GM12878 (cell line): Measurements from ENCODE around the gene VEPH1. TPM values are rescaled to one million over a fixed set of nuclear protein-coding genes. Genes with fewer than 3 reads are reported as not detected.

Experiments
- ATAC-seq: fragments of 200-7000 bp; cut with Tn5 transposase; 3 replicates; pipeline ENCODE4 v1.9.1; 2020; ENCODE audit warnings: mild to moderate bottlenecking, moderate library complexity
- BruUV-seq: library from RNA; stranded (reverse); fragments of 400-500 nt; replicated peaks from 2 replicates; lab custom pipeline; 2021; lab: Mats Ljungman, UMichigan
- CTCF ChIA-PET: fragments of 300-600 bp; sonication (Branson Sonifier 250); formaldehyde crosslinking; extraction: SDS; loops from one replicate; lab custom pipeline; 2021; ENCODE audit warnings: inconsistent platforms; lab: Yijun Ruan, JAX
- POLR2A ChIA-PET: fragments of 350-600 bp; formaldehyde crosslinking; extraction: SDS; loops from one replicate; lab custom pipeline; 2021; ENCODE audit warnings: inconsistent platforms; lab: Charles Lee
- RAD21 ChIA-PET: fragments of 300-600 bp; sonication (Branson Sonifier 250); formaldehyde crosslinking; loops from one replicate; lab custom pipeline; 2023; ENCODE audit warnings: antibody characterized with exemption; ENCODE audit not compliant: unreplicated experiment; lab: Charles Lee
- SMC1A ChIA-PET: fragments of 300-600 bp; sonication (Branson Sonifier 250); formaldehyde crosslinking; loops from one replicate; lab custom pipeline; 2023; ENCODE audit not compliant: unreplicated experiment, uncharacterized antibody; lab: Charles Lee
- DNase-seq: peaks from one replicate; pipeline ENCODE4 v3.0.0-alpha.2; 2011; ENCODE audit warnings: low read depth, low spot score
- FAIRE-seq: peaks from 3 replicates; lab custom pipeline; 2011; peaks lifted over from hg19 to GRCh38; lab: Jason Lieb, UNC
- H2AFZ ChIP-seq: 2 replicates; pipeline ENCODE4 v1.6.0; 2011; ENCODE audit warnings: low read depth, low read length, control low read depth; ENCODE audit not compliant: control insufficient read depth
- H3K27ac ChIP-seq: 2 replicates; pipeline ENCODE4 v1.5.1; 2011; ENCODE audit warnings: control low read depth; ENCODE audit not compliant: control insufficient read depth, insufficient read depth
- H3K27me3 ChIP-seq, 2 experiments: replicated peaks in 1 of 2; 2 replicates each; pipeline versions ENCODE4 v1.6.0 to v1.6.1; 2011; ENCODE audit warnings: low read length in 1 of 2; ENCODE audit not compliant: control insufficient read depth in 2 of 2, insufficient read depth in 2 of 2
- H3K36me3 ChIP-seq, 2 experiments: 2 replicates each; pipeline ENCODE4 v1.5.1; 2011; ENCODE audit warnings: low read length in 1 of 2; ENCODE audit not compliant: control insufficient read depth in 2 of 2, insufficient read depth in 2 of 2
- H3K4me1 ChIP-seq: 2 replicates; pipeline ENCODE4 v1.6.1; 2011; ENCODE audit warnings: mild to moderate bottlenecking, low read length, moderate library complexity, mixed read lengths; ENCODE audit not compliant: control insufficient read depth, insufficient read depth
- H3K4me2 ChIP-seq: 2 replicates; pipeline ENCODE4 v1.6.0; 2011; ENCODE audit warnings: control low read depth; ENCODE audit not compliant: control insufficient read depth, insufficient read depth
- H3K4me3 ChIP-seq: fragments of 200-600 bp; sonication (generic); 2 replicates; pipeline ENCODE4 v1.5.1; 2016
- H3K79me2 ChIP-seq: 2 replicates; pipeline ENCODE4 v1.6.0; 2011; ENCODE audit warnings: low read length; ENCODE audit not compliant: control insufficient read depth, insufficient read depth
- H3K9ac ChIP-seq: 2 replicates; pipeline ENCODE4 v1.8.0; 2011; ENCODE audit warnings: low read length, control low read depth, mixed read lengths; ENCODE audit not compliant: control insufficient read depth, insufficient read depth
- H3K9me3 ChIP-seq: replicated peaks from 3 replicates; pipeline ENCODE4 v1.5.1; 2011; ENCODE audit warnings: mild to moderate bottlenecking, low read length; ENCODE audit not compliant: control insufficient read depth, insufficient read depth
- H4K20me1 ChIP-seq: 2 replicates; pipeline ENCODE4 v1.6.0; 2011; ENCODE audit not compliant: control insufficient read depth, insufficient read depth
- BHLHE40 ChIP-seq, 2 experiments: fragments of 450-650 bp in 1 of 2; IDR thresholded peaks; 2 replicates each; pipeline ENCODE4 v1.6.1; 2011 to 2017; ENCODE audit warnings: low read depth in 2 of 2, borderline replicate concordance in 1 of 2, improper control_type of control experiment in 1 of 2, low read length in 1 of 2, mild to moderate bottlenecking in 1 of 2
- CEBPB ChIP-seq, 2 experiments: fragments of 150-350 bp in 1 of 2; IDR thresholded peaks; 2 replicates each; pipeline ENCODE4 v1.6.1; 2012 to 2014; ENCODE audit warnings: low read depth in 2 of 2, low read length in 2 of 2, borderline replicate concordance in 1 of 2, inconsistent platforms in 1 of 2
- CHD1 ChIP-seq: IDR thresholded peaks from 2 replicates; pipeline ENCODE4 v1.6.1; 2012; ENCODE audit warnings: low read depth, low read length, improper control_type of control experiment
- ESRRA ChIP-seq: IDR thresholded peaks from 2 replicates; pipeline ENCODE4 v1.6.1; 2012; ENCODE audit warnings: mild to moderate bottlenecking, low read length, improper control_type of control experiment
- JUND ChIP-seq: IDR thresholded peaks from 2 replicates; pipeline ENCODE4 v1.6.1; 2012; ENCODE audit warnings: low read depth, mild to moderate bottlenecking, low read length, improper control_type of control experiment, moderate library complexity
- MEF2B ChIP-seq: fragments of 450-650 bp; IDR thresholded peaks from 2 replicates; pipeline ENCODE4 v1.6.1; 2018; ENCODE audit warnings: mild to moderate bottlenecking, moderate library complexity; ENCODE audit not compliant: partially characterized antibody, poor library complexity, severe bottlenecking
- MTA2 ChIP-seq: fragments of 450-650 bp; IDR thresholded peaks from 2 replicates; pipeline ENCODE4 v1.6.1; 2016; ENCODE audit warnings: low read depth, mild to moderate bottlenecking, moderate library complexity
- MYB ChIP-seq: fragments of 150-350 bp; IDR thresholded peaks from 2 replicates; pipeline ENCODE4 v1.6.1; 2014; ENCODE audit warnings: mild to moderate bottlenecking, low read depth, low read length, borderline replicate concordance
- MYC ChIP-seq: IDR thresholded peaks from 2 replicates; pipeline ENCODE4 v1.6.1; 2011; ENCODE audit warnings: mild to moderate bottlenecking, low read length, moderate library complexity, inconsistent platforms; ENCODE audit not compliant: insufficient read depth, insufficient replicate concordance, insufficient read length, severe bottlenecking
- NBN ChIP-seq: fragments of 450-650 bp; IDR thresholded peaks from 2 replicates; pipeline ENCODE4 v1.6.1; 2016
- NRF1 ChIP-seq: conservative IDR thresholded peaks from 2 replicates; pipeline ENCODE4 v1.6.1; 2011; ENCODE audit warnings: mild to moderate bottlenecking, low read depth, low read length, improper control_type of control experiment
- RAD21 ChIP-seq: IDR thresholded peaks from 2 replicates; pipeline ENCODE4 v1.6.1; 2011; ENCODE audit warnings: mild to moderate bottlenecking, low read depth, low read length, moderate library complexity; ENCODE audit not compliant: insufficient read depth
- STAT1 ChIP-seq: fragments of 450-650 bp; conservative IDR thresholded peaks from 2 replicates; pipeline ENCODE4 v1.6.1; 2014; ENCODE audit warnings: antibody characterized with exemption, mild to moderate bottlenecking
- YY1 ChIP-seq: IDR thresholded peaks from 2 replicates; pipeline ENCODE4 v1.6.1; 2011; ENCODE audit warnings: low read depth, mild to moderate bottlenecking, low read length
- ZNF384 ChIP-seq: IDR thresholded peaks from 2 replicates; pipeline ENCODE4 v1.6.1; 2012; ENCODE audit warnings: low read depth, mild to moderate bottlenecking, low read length, improper control_type of control experiment, borderline replicate concordance
- WGBS: methylation state at CpG from one replicate; pipeline ENCODE4 v1.1.6; 2016; ENCODE audit warnings: low lambda C conversion rate; ENCODE audit not compliant: insufficient replicate concordance, insufficient coverage; ENCODE audit errors: missing lambda C conversion rate; 5-methylcytosine and 5-hydroxymethylcytosine counted together
- in situ Hi-C: fragments of 300-500 bp; cut with MboI; formaldehyde crosslinking; loops from 9 replicates; pipeline ENCODE4 v1.14.3; 2018; ENCODE audit warnings: mixed read lengths
- intact Hi-C: fragments of 100-400 bp; cut with micrococcal nuclease; formaldehyde crosslinking; loops from one replicate; pipeline ENCODE4 v1.14.2; 2022; ENCODE audit not compliant: unreplicated experiment
- polyA plus RNA-seq, 11 experiments: library from polyadenylated mRNA; depleted of rRNA in 4 of 11; unstranded in 6 of 11; stranded (reverse) in 5 of 11; fragments of >200 nt; fragmentation: Nextera tagmentation in 4 of 11; fragmentation: Illumina TruSeq in 1 of 11; extraction: Ambion mirVana in 4 of 11; extraction: Trizol in 1 of 11; gene quantifications; 1 replicate in 1 of 11; 2 replicates in 10 of 11; pipeline versions ENCODE4 v1.2.1 to v1.2.3, GENCODE V29; 2011 to 2016; ENCODE audit warnings: inconsistent platforms in 2 of 11, missing spikeins in 2 of 11, low read depth in 1 of 11
- total RNA-seq, 4 experiments: library from RNA; depleted of rRNA in 3 of 4; stranded (reverse); fragments of >200 nt in 3 of 4; fragmentation: Illumina TruSeq in 1 of 4; extraction: Trizol in 1 of 4; gene quantifications; 2 replicates each; pipeline versions ENCODE4 v1.2.1 to v1.2.3, GENCODE V29; 2013 to 2021
- TF ChIP-seq, protein P1 (sequence below): fragments of 450-650 bp; IDR thresholded peaks from 2 replicates; pipeline ENCODE4 v1.6.1; 2017; ENCODE audit warnings: mild to moderate bottlenecking, moderate library complexity
- TF ChIP-seq, protein P2 (sequence below): IDR thresholded peaks from 2 replicates; pipeline ENCODE4 v1.6.1; 2012; ENCODE audit warnings: low read depth, low read length, improper control_type of control experiment

The VEPH1 gene
- total and polyA plus RNA-seq, 10 of the 15 experiments (the other 5 are each of a cell fraction or from before 2014, with no cell fraction given): 0.04 to 0.26 (median 0.17) TPM; not detected in 7

DNA sequence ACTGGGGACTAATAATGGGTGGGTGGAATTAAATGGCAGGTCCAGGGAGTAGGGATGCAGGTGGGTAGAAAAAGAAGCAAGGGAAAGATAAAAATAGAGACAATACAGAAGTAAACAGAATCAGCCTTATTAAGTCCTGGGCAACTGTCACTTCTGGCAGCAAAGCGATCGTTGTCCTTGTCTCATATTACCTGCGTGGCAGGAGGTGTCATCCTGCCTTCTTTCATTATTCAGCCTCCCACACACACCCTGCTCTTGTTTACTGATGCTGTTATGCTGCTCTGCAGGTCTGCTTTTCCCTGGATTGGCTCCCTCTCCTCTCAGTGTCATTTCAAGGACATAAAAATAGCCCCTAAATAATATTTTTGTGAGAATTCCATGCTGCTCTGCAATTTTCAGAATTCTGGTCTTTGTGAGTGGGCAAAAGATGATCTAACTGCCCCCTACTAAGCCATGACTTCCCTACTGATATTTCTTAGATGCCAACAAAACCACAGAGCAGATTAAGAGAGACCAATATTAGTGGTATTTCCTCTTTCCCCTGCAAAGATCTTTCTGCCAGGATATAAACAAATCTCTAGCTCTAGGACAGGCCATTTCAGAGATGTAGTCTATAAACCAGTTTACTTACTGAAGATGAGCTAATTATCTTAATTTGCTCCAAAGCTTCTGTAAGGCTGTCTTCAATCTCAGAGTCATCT is 8.5 kb downstream of the VEPH1 start:
- RAD21 ChIA-PET: no interaction called here
- Histone ChIP-seq H3K27ac (no peak overlapping the region), H3K36me3 (no peaks in the 10 kb centered on the region), H3K4me1 (no peaks in the 10 kb centered on the region), H3K27me3 (peaks cover 1 to 4% of the 10 kb centered on the region in 2 experiments; a peak in 2 of 4 replicates), H3K9me3 (no peaks in the 10 kb centered on the region), H3K4me3 (no peak overlapping the region), H3K79me2 (no peaks in the 10 kb centered on the region), H3K4me2 (no peak overlapping the region), H4K20me1 (no peaks in the 10 kb centered on the region), H3K9ac (no peak overlapping the region), H2AFZ (no peak overlapping the region)
- WGBS: 24% methylated on average over 3 of the region's 3 CpGs
- CTCF ChIA-PET: interaction anchor here (0.6 to 0.8 kb wide), 2 partner anchors 8 to 288 kb away, joined by 5 to 12 read pairs; no protein-coding TSS in a partner anchor
- POLR2A ChIA-PET: no interaction called here
- FAIRE-seq: no peak
- intact Hi-C loops (loop anchor here (5.0 to 10.0 kb wide), 3 partner anchors 140 to 292 kb away; no protein-coding TSS in a partner anchor), in situ Hi-C loops (no loop called here)
- no peak for DNase-seq
- BruUV-seq: no TSS peak
- ATAC-seq: no peak
- SMC1A ChIA-PET: no interaction called here
- TF ChIP-seq CHD1 (no peak), ESRRA (no peak), JUND (no peak), ZNF384 (no peak), MEF2B (no peak), YY1 (no peak), NRF1 (no peak), RAD21 (no peak), MTA2 (no peak), BHLHE40 (IDR thresholded peaks at IDR 0.05; ENCODE audit: borderline replicate concordance in 1 of 2, low read depth in 2 of 2, low read length in 1 of 2) (no peak), MYC (no peak), CEBPB (IDR thresholded peaks at IDR 0.05; ENCODE audit: borderline replicate concordance in 1 of 2, low read depth in 2 of 2, low read length in 2 of 2) (no peak), STAT1 (no peak), NBN (no peak), MYB (no peak)
- TF ChIP-seq, protein P1, sequence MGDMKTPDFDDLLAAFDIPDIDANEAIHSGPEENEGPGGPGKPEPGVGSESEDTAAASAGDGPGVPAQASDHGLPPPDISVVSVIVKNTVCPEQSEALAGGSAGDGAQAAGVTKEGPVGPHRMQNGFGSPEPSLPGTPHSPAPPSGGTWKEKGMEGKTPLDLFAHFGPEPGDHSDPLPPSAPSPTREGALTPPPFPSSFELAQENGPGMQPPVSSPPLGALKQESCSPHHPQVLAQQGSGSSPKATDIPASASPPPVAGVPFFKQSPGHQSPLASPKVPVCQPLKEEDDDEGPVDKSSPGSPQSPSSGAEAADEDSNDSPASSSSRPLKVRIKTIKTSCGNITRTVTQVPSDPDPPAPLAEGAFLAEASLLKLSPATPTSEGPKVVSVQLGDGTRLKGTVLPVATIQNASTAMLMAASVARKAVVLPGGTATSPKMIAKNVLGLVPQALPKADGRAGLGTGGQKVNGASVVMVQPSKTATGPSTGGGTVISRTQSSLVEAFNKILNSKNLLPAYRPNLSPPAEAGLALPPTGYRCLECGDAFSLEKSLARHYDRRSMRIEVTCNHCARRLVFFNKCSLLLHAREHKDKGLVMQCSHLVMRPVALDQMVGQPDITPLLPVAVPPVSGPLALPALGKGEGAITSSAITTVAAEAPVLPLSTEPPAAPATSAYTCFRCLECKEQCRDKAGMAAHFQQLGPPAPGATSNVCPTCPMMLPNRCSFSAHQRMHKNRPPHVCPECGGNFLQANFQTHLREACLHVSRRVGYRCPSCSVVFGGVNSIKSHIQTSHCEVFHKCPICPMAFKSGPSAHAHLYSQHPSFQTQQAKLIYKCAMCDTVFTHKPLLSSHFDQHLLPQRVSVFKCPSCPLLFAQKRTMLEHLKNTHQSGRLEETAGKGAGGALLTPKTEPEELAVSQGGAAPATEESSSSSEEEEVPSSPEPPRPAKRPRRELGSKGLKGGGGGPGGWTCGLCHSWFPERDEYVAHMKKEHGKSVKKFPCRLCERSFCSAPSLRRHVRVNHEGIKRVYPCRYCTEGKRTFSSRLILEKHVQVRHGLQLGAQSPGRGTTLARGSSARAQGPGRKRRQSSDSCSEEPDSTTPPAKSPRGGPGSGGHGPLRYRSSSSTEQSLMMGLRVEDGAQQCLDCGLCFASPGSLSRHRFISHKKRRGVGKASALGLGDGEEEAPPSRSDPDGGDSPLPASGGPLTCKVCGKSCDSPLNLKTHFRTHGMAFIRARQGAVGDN: no peak
- TF ChIP-seq, protein P2, sequence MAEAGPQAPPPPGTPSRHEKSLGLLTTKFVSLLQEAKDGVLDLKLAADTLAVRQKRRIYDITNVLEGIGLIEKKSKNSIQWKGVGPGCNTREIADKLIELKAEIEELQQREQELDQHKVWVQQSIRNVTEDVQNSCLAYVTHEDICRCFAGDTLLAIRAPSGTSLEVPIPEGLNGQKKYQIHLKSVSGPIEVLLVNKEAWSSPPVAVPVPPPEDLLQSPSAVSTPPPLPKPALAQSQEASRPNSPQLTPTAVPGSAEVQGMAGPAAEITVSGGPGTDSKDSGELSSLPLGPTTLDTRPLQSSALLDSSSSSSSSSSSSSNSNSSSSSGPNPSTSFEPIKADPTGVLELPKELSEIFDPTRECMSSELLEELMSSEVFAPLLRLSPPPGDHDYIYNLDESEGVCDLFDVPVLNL: no peak
